Ascending aorta (tissue), 2 donors: ENCODE results near the gene ZCCHC10. TPM values are rescaled to one million over a fixed set of nuclear protein-coding genes. Genes with fewer than 3 reads are reported as not detected.
"Not testable (repeated sequence)": the region's sequence is repeated elsewhere in the genome, so short reads cannot be mapped to it uniquely, and the experiment has no call there.

Experiments
- DNase-seq, 2 donors: peaks; one replicate each; pipeline ENCODE4 v3.0.0-alpha.2; 2019; ENCODE audit warnings: low spot score in 2 of 2
- H3K27ac ChIP-seq, 2 donors: fragments of 200-600 bp; sonication (generic); one replicate each; pipeline ENCODE4 v1.5.1; 2016 to 2017; ENCODE audit warnings: mild to moderate bottlenecking in 1 of 2
- H3K27me3 ChIP-seq: fragments of 200-600 bp; sonication (generic); one replicate; pipeline ENCODE4 v1.5.1; 2017
- H3K36me3 ChIP-seq, 2 donors: fragments of 200-600 bp; sonication (generic); one replicate each; pipeline ENCODE4 v1.5.1; 2016
- H3K4me1 ChIP-seq, 2 donors: fragments of 200-600 bp; sonication (generic); one replicate each; pipeline ENCODE4 v1.5.1; 2016 to 2017; ENCODE audit warnings: mild to moderate bottlenecking in 1 of 2
- H3K4me3 ChIP-seq, 2 donors: fragments of 200-600 bp; sonication (generic); one replicate each; pipeline ENCODE4 v1.5.1; 2016 to 2017; ENCODE audit warnings: mild to moderate bottlenecking in 1 of 2
- H3K9me3 ChIP-seq, 2 donors: fragments of 200-600 bp; sonication (generic); one replicate each; pipeline ENCODE4 v1.5.1; 2016
- intact Hi-C: fragments of 100-400 bp; cut with DNase I; formaldehyde crosslinking; loops from one replicate; pipeline ENCODE4 v1.15.1; 2023
- total RNA-seq: library from RNA; depleted of rRNA; stranded (reverse); fragments of >200 nt; gene quantifications from one replicate; pipeline ENCODE4 v1.1.0, GENCODE V29; 2016
- TF ChIP-seq, protein P1 (sequence below), 3 experiments: fragments of 200-600 bp in 2 of 3; fragments of 450-650 bp in 1 of 3; sonication (generic) in 2 of 3; IDR thresholded peaks; one replicate each; pipeline ENCODE4 v1.5.1; 2016 to 2019; ENCODE audit warnings: antibody characterized with exemption in 3 of 3, mild to moderate bottlenecking in 1 of 3, moderate library complexity in 1 of 3

Gene ZCCHC10
- total RNA-seq, 1 donor from 2014 or later, result 1.9 TPM

DNA sequence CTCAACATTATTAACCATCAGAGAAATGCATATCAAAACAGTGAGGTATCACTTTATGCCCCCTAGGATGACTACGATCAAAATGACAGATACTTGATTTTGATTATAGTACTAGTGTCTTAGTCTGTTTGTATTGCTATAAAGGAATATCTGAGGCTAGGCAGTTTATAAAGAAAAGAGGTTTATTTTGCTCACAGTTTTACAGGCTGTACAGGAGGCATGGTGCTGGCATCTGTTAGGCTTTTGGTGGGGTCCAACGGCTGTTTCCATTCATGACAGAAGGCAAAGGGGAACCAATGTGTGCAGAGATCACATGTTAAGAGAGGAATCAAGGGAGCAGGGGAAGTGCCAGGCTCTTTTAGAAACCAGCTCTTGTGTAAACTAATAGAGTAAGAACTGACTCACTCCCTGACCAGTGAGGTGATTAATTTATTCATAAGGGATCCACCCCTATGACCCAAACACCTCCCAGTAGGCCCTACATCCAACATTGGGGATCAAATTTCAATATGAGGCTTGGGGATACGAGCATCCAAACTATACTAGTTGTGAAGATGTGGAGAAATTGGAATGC is 46.9 kb downstream of the ZCCHC10 start:
- DNase-seq, result no peak
- intact Hi-C loops, result no loop called here
- no peak overlapping the region for H3K4me3 ChIP-seq
- no peaks in the 10 kb centered on the region for H3K36me3 ChIP-seq
- no peaks in the 10 kb centered on the region for H3K27me3 ChIP-seq
- H3K4me1 ChIP-seq, result no peaks in the 10 kb centered on the region
- TF ChIP-seq, protein P1, sequence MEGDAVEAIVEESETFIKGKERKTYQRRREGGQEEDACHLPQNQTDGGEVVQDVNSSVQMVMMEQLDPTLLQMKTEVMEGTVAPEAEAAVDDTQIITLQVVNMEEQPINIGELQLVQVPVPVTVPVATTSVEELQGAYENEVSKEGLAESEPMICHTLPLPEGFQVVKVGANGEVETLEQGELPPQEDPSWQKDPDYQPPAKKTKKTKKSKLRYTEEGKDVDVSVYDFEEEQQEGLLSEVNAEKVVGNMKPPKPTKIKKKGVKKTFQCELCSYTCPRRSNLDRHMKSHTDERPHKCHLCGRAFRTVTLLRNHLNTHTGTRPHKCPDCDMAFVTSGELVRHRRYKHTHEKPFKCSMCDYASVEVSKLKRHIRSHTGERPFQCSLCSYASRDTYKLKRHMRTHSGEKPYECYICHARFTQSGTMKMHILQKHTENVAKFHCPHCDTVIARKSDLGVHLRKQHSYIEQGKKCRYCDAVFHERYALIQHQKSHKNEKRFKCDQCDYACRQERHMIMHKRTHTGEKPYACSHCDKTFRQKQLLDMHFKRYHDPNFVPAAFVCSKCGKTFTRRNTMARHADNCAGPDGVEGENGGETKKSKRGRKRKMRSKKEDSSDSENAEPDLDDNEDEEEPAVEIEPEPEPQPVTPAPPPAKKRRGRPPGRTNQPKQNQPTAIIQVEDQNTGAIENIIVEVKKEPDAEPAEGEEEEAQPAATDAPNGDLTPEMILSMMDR (IDR thresholded peaks at IDR 0.05), result no peak
- H3K9me3 ChIP-seq, result no peaks in the 10 kb centered on the region
- no peak overlapping the region for H3K27ac ChIP-seq

DNA sequence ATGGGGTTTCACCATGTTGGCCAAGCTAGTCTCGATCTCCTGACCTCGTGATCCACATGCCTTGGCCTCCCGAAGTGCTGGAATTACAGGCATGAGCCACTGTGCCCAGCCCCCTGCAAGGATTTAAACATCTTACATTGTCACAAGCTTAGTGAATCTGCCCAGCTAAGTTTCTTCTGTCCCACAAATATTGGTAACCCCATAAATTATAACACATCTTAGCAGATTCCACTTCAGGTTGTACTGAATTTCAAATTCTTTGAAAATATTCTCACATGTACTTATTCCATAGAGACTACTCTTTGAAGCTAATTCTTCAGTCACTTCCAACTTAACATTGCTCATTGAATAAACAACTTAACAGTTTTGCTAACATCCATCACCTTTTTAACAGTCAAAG is 49.5 kb downstream of the ZCCHC10 start:
- Histone ChIP-seq H3K4me3 (no peak overlapping the region), H3K4me1 (no peaks in the 10 kb centered on the region), H3K9me3 (no peaks in the 10 kb centered on the region), H3K27ac (no peak overlapping the region), H3K36me3 (no peaks in the 10 kb centered on the region), H3K27me3 (no peaks in the 10 kb centered on the region)
- intact Hi-C loops, result no loop called here
- no peak for DNase-seq
- TF ChIP-seq, protein P1 (IDR thresholded peaks at IDR 0.05), result no peak

DNA sequence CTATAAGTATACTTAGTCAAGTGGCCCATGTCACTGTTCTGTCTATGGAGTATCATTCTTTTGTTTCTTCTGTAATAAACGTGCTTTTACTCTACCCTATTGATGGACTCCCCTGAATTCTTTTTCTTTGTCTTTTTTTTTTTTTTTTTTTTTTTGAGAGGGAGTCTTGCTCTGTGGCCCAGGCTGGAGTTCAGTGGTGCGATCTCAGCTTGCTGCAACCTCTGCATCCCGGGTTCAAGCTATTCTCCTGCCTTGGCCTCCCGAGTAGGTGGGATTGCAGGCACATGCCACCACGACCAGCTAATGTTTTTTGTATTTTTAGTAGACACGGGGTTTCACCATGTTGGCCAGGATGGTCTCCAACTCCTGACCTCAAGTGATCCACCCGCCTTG is 53.9 kb downstream of the ZCCHC10 start:
- DNase-seq, H3K27ac ChIP-seq, intact Hi-C loops: not testable (repeated sequence)

DNA sequence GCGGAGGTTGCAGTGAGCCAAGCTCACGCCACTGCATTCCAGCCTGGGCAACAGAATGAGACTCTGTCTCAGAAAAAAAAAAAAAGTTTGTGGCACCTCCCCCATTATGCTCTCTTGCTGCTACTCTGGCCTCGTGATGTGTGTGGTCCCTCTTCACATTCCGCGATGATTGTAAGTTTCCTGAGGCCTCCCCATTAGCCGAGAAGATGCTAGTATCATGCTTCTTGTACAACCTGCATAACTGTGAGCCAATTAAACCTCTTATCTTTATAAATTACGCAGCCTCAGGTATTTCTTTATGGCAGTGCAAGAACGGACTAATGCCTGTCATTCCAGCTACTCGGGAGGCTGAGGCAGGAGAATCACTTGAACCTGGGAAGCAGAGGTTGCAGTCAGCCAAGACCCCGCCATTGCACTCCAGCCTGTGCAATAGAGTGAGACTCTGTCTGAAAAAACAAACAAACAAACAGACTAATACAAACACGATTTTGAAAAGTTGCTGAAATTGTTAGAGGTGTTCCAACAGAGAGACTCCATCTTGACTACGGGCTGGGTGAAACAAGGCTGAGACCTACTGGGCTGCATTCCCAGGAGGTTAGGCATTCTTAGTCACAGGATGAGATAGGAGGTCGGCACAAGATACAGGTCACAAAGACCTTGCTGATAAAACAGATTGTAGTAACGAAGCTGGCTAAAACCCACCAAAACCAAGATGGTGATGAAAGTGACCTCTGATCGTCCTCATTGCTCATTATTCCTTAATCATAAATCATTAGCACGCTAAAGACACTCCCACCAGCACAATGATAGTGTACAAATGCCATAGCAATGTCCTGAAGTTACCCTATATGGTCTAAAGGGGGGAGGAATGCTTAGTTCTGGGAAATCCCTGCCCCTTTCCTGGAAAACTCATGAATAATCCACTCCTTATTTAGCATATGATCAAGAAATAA is 54.6 kb downstream of the ZCCHC10 start:
- Histone ChIP-seq H3K27me3 (no peaks in the 10 kb centered on the region), H3K9me3 (no peaks in the 10 kb centered on the region), H3K4me1 (no peaks in the 10 kb centered on the region), H3K36me3 (no peaks in the 10 kb centered on the region), H3K27ac (no peak overlapping the region), H3K4me3 (no peak overlapping the region)
- intact Hi-C loops, result no loop called here
- no peak for DNase-seq
- TF ChIP-seq, protein P1 (IDR thresholded peaks at IDR 0.05), result no peak

More for the DNA sequence above, 53.9 kb downstream of the ZCCHC10 start:
- H3K4me1 ChIP-seq, H3K9me3 ChIP-seq, H3K36me3 ChIP-seq, H3K27me3 ChIP-seq, H3K4me3 ChIP-seq: not testable (repeated sequence)

DNA sequence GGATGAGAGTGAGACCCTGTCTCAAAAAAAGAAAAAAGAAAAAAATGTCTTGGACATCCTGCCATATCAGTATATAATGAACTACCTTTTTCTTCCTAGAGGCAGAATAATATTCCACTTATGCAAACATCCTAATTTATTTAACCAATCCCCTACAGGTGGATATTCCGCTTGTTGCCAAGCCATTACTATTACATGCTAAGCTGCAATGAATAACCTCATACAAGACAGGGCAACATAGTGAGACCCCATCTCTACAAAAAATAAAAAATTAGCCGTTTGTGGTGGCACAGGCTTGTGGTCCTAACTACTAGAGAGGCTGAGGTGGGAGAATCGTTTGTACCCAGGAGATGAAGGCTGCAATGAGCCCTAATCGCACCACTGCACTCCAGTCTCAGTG is 61.2 kb downstream of the ZCCHC10 start:
- intact Hi-C loops, result no loop called here
- TF ChIP-seq, protein P1 (IDR thresholded peaks at IDR 0.05), result no peak
- Histone ChIP-seq H3K9me3 (no peaks in the 10 kb centered on the region), H3K27ac (no peak overlapping the region), H3K4me3 (no peak overlapping the region), H3K27me3 (no peaks in the 10 kb centered on the region), H3K36me3 (no peaks in the 10 kb centered on the region), H3K4me1 (peaks cover 3 to 13% of the 10 kb centered on the region in 2 donors)
- no peak for DNase-seq
